B cell (primary cell): Measurements from ENCODE around the gene MAPK1. TPM values are rescaled to one million over a fixed set of nuclear protein-coding genes. Genes with fewer than 3 reads are reported as not detected.

Experiments used
- ATAC-seq: fragments of 200-7000 bp; cut with Tn5 transposase; one replicate; pipeline ENCODE4 v1.10.0; 2021; ENCODE audit warnings: low read depth, mild to moderate bottlenecking, moderate number of reproducible peaks, moderate library complexity
- CTCF ChIA-PET: fragments of 350-600 bp; sonication (Branson Sonifier 250); formaldehyde crosslinking; loops from one replicate; lab custom pipeline; 2021; ENCODE audit warnings: antibody characterized with exemption, inconsistent platforms; lab: Charles Lee
- POLR2A ChIA-PET: fragments of 350-600 bp; sonication (Branson Sonifier 250); formaldehyde crosslinking; loops from one replicate; lab custom pipeline; 2021; ENCODE audit warnings: antibody characterized with exemption; lab: Charles Lee
- DNase-seq: peaks from one replicate; pipeline ENCODE4 v3.0.0; 2013
- H2AFZ ChIP-seq: 2 replicates; pipeline ENCODE4 v1.6.1; 2012; ENCODE audit warnings: mild to moderate bottlenecking, low read depth, low read length; ENCODE audit not compliant: insufficient read depth, poor library complexity, severe bottlenecking
- H3K27ac ChIP-seq, 2 donors: 1 replicate in 1 of 2; 2 replicates in 1 of 2; pipeline ENCODE4 v1.5.1; 2012 to 2013; ENCODE audit warnings: low read length in 2 of 2, mild to moderate bottlenecking in 2 of 2, moderate library complexity in 1 of 2
- H3K27me3 ChIP-seq, 4 experiments: fragments of 200-600 bp in 1 of 4; sonication (generic) in 1 of 4; replicated peaks in 1 of 4; 1 replicate in 2 of 4; 2 replicates in 2 of 4; pipeline versions ENCODE4 v1.6.1 to v1.7.0; 2013 to 2016; ENCODE audit warnings: low read length in 3 of 4, mild to moderate bottlenecking in 2 of 4, mixed read lengths in 1 of 4, moderate library complexity in 1 of 4; ENCODE audit not compliant: insufficient read depth in 4 of 4, control insufficient read depth in 3 of 4; ENCODE audit errors: control extremely low read depth in 1 of 4
- H3K36me3 ChIP-seq, 2 experiments: replicated peaks in 1 of 2; 1 replicate in 1 of 2; 2 replicates in 1 of 2; pipeline versions ENCODE4 v1.6.1 to v1.7.1; 2013; ENCODE audit warnings: low read length in 1 of 2; ENCODE audit not compliant: insufficient read depth in 2 of 2, control insufficient read depth in 1 of 2; ENCODE audit errors: control extremely low read depth in 1 of 2, extremely low read depth in 1 of 2
- H3K4me1 ChIP-seq, 2 donors: fragments of 200-600 bp in 1 of 2; sonication (generic) in 1 of 2; 1 replicate in 1 of 2; 2 replicates in 1 of 2; pipeline versions ENCODE4 v1.5.1 to v1.6.1; 2013 to 2017; ENCODE audit warnings: low read length in 2 of 2; ENCODE audit not compliant: control insufficient read depth in 2 of 2, insufficient read depth in 2 of 2
- H3K4me2 ChIP-seq: replicated peaks from 2 replicates; pipeline ENCODE3; 2012; ENCODE audit warnings: mild to moderate bottlenecking, low read depth, low read length; ENCODE audit not compliant: poor library complexity, severe bottlenecking
- H3K4me3 ChIP-seq, 5 experiments: fragments of 200-600 bp in 1 of 5; sonication (generic) in 1 of 5; 1 replicate in 3 of 5; 2 replicates in 2 of 5; pipeline versions ENCODE4 v1.5.1 to v1.7.0; 2011 to 2016; ENCODE audit warnings: low read length in 4 of 5, mild to moderate bottlenecking in 4 of 5, low read depth in 2 of 5, control low read depth in 1 of 5, moderate library complexity in 1 of 5; ENCODE audit not compliant: insufficient read depth in 1 of 5; ENCODE audit errors: control extremely low read depth in 1 of 5, extremely low read depth in 1 of 5
- H3K79me2 ChIP-seq: fragments of 200-600 bp; sonication (generic); one replicate; pipeline ENCODE4 v1.6.0; 2016; ENCODE audit warnings: low read length; ENCODE audit not compliant: control insufficient read depth, insufficient read depth
- H3K9ac ChIP-seq: fragments of 200-600 bp; sonication (generic); 2 replicates; pipeline ENCODE4 v1.6.1; 2017; ENCODE audit warnings: mild to moderate bottlenecking, low read length, moderate library complexity
- H3K9me3 ChIP-seq, 3 donors: one replicate each; pipeline versions ENCODE4 v1.6.1 to v1.7.1; 2013; ENCODE audit warnings: low read length in 2 of 3; ENCODE audit not compliant: control insufficient read depth in 2 of 3, insufficient read depth in 1 of 3; ENCODE audit errors: control extremely low read depth in 1 of 3
- H4K20me1 ChIP-seq: 2 replicates; pipeline ENCODE4 v1.6.0; 2012; ENCODE audit warnings: mild to moderate bottlenecking, low read length; ENCODE audit not compliant: insufficient read depth, control insufficient read depth, poor library complexity, severe bottlenecking
- H3K27ac Mint-ChIP-seq: one replicate; pipeline ENCODE4 v1.8.0; 2021; ENCODE audit warnings: mixed read lengths
- H3K27me3 Mint-ChIP-seq: one replicate; pipeline ENCODE4 v1.8.0; 2021; ENCODE audit warnings: mixed read lengths
- H3K4me1 Mint-ChIP-seq: one replicate; pipeline ENCODE4 v1.8.0; 2021; ENCODE audit warnings: mixed read lengths
- H3K4me3 Mint-ChIP-seq: one replicate; pipeline ENCODE4 v1.8.0; 2021; ENCODE audit warnings: mixed read lengths
- H3K9me3 Mint-ChIP-seq: one replicate; pipeline ENCODE4 v1.8.0; 2022; ENCODE audit warnings: mixed read lengths; ENCODE audit not compliant: insufficient read depth
- CTCF ChIP-seq: fragments of 200-600 bp; IDR thresholded peaks from one replicate; pipeline ENCODE4 v1.8.0; 2022; ENCODE audit warnings: antibody characterized with exemption, mild to moderate bottlenecking
- EZH2 ChIP-seq: IDR thresholded peaks from 2 replicates; pipeline ENCODE4 v1.6.1; 2012; ENCODE audit warnings: borderline replicate concordance, low read depth, mild to moderate bottlenecking, moderate library complexity, low read length; ENCODE audit not compliant: insufficient read depth, poor library complexity, severe bottlenecking
- WGBS: methylation state at CpG from one replicate; pipeline ENCODE4 v1.1.5; 2013; ENCODE audit warnings: missing lambda C conversion rate; ENCODE audit not compliant: insufficient coverage; 5-methylcytosine and 5-hydroxymethylcytosine counted together
- intact Hi-C: fragments of 100-400 bp; cut with micrococcal nuclease; formaldehyde crosslinking; loops from one replicate; pipeline ENCODE4 v1.10.0; 2022
- polyA plus RNA-seq: library from polyadenylated mRNA; depleted of rRNA; stranded (reverse); fragments of >200 nt; gene quantifications from 2 replicates; pipeline ENCODE4 v1.2.3, GENCODE V29; 2012
- total RNA-seq, 2 donors: library from RNA; stranded (reverse); fragments of 120-200 nt in 1 of 2; gene quantifications; 1 replicate in 1 of 2; 2 replicates in 1 of 2; pipeline versions ENCODE4 v1.2.3 to v1.2.4, GENCODE V29; 2013 to 2022

The MAPK1 gene
- total and polyA plus RNA-seq, 2 donors (not counting 1 experiment from before 2014, with no cell fraction given), result 24.0 to 155 TPM

- Mint-ChIP-seq H3K9me3 (no peaks in the 10 kb centered on the region), H3K27ac (peak overlapping the region; percentile 20), H3K4me1 (peaks cover 70% of the 10 kb centered on the region), H3K4me3 (peak overlapping the region; percentile 10), H3K27me3 (no peaks in the 10 kb centered on the region)
- Histone ChIP-seq H3K79me2 (peaks cover 99% of the 10 kb centered on the region), H3K36me3 (peaks cover 2 to 9% of the 10 kb centered on the region in 2 experiments), H3K4me1 (peaks cover 37% of the 10 kb centered on the region in 2 donors), H3K4me2 (no peak overlapping the region), H3K4me3 (no peak overlapping the region), H2AFZ (no peak overlapping the region), H4K20me1 (peaks cover 43% of the 10 kb centered on the region), H3K27me3 (no peaks in the 10 kb centered on the region), H3K9me3 (no peaks in the 10 kb centered on the region), H3K9ac (no peak overlapping the region), H3K27ac (no peak overlapping the region)
- POLR2A ChIA-PET, result no interaction called here
- no peak for ATAC-seq
- TF ChIP-seq EZH2 (no peak), CTCF (no peak)
- intact Hi-C loops, result no loop called here
- CTCF ChIA-PET, result no interaction called here
- no peak for DNase-seq
- WGBS, result no CpG with 5 or more reads among the region's 1 CpG
These were observed 43.0 kb downstream of the MAPK1 start for GRCh38 chr22:21824445-21824912.

GRCh38 chr22:21823740-21824444 lies 43.6 kb downstream of the MAPK1 start:
- Histone ChIP-seq H3K27ac (no peak overlapping the region), H3K9me3 (no peaks in the 10 kb centered on the region), H3K36me3 (peaks cover 2 to 6% of the 10 kb centered on the region in 2 experiments), H3K9ac (no peak overlapping the region), H3K79me2 (peaks cover 99% of the 10 kb centered on the region), H3K4me1 (peaks cover 43% of the 10 kb centered on the region in 2 donors), H3K27me3 (no peaks in the 10 kb centered on the region), H4K20me1 (peaks cover 40% of the 10 kb centered on the region), H3K4me2 (peak overlapping the region; percentile 18), H2AFZ (no peak overlapping the region), H3K4me3 (no peak overlapping the region)
- Mint-ChIP-seq H3K27me3 (no peaks in the 10 kb centered on the region), H3K27ac (peak overlapping the region; percentile 8), H3K4me3 (peak overlapping the region; percentile 10), H3K9me3 (no peaks in the 10 kb centered on the region), H3K4me1 (peaks cover 71% of the 10 kb centered on the region)
- CTCF ChIA-PET, result no interaction called here
- POLR2A ChIA-PET, result no interaction called here
- no peak for DNase-seq
- WGBS, result no CpG with 5 or more reads among the region's 5 CpGs
- ATAC-seq, result no peak
- intact Hi-C loops, result no loop called here
- TF ChIP-seq CTCF (no peak), EZH2 (no peak)
